Neural cell (in vitro differentiated cells): ENCODE results near the gene RASGRP3. TPM values are rescaled to one million over a fixed set of nuclear protein-coding genes. Genes with fewer than 3 reads are reported as not detected.

Experiments used
- H2AFZ ChIP-seq: fragments of 200-600, 300-800 bp; sonication (generic), shearing (Covaris generic); 2 replicates; pipeline ENCODE4 v1.6.0; 2014; ENCODE audit warnings: low read depth, mild to moderate bottlenecking, antibody characterized with exemption, low read length, moderate library complexity
- H3F3A ChIP-seq: fragments of 200-600 bp; shearing (Covaris generic); 2 replicates; pipeline ENCODE4 v1.6.1; 2016; ENCODE audit warnings: mild to moderate bottlenecking, moderate library complexity, mixed read lengths, antibody characterized with exemption, low read length; ENCODE audit not compliant: insufficient read depth, poor library complexity, severe bottlenecking
- H3K27ac ChIP-seq: fragments of 200-600, 300-800 bp; sonication (generic), shearing (Covaris generic); 2 replicates; pipeline ENCODE4 v1.5.1; 2014; ENCODE audit warnings: mild to moderate bottlenecking, low read length, moderate library complexity
- H3K27me3 ChIP-seq: fragments of 300-800, 200-600 bp; sonication (generic), shearing (Covaris generic); 2 replicates; pipeline ENCODE4 v1.6.0; 2014; ENCODE audit warnings: mild to moderate bottlenecking, low read depth, low read length, moderate library complexity; ENCODE audit not compliant: insufficient read depth
- H3K36me3 ChIP-seq: fragments of 300-800, 200-600 bp; sonication (generic), shearing (Covaris generic); 2 replicates; pipeline ENCODE4 v1.5.1; 2014; ENCODE audit warnings: mild to moderate bottlenecking, antibody characterized with exemption, low read length, moderate library complexity; ENCODE audit not compliant: insufficient read depth
- H3K4me2 ChIP-seq: fragments of 300-800, 200-600 bp; sonication (generic), shearing (Covaris generic); 2 replicates; pipeline ENCODE4 v1.6.0; 2014; ENCODE audit warnings: mild to moderate bottlenecking, low read length
- H3K4me3 ChIP-seq: fragments of 300-800, 200-600 bp; sonication (generic), shearing (Covaris generic); 2 replicates; pipeline ENCODE4 v1.5.1; 2014; ENCODE audit warnings: mild to moderate bottlenecking, low read length, moderate library complexity
- H3K79me2 ChIP-seq: fragments of 200-600 bp; shearing (Covaris generic); replicated peaks from 2 replicates; pipeline ENCODE4 v1.6.0; 2014; ENCODE audit warnings: mild to moderate bottlenecking, low read length, moderate library complexity; ENCODE audit not compliant: insufficient read depth
- H3K9ac ChIP-seq: fragments of 300-800, 200-600 bp; sonication (generic), shearing (Covaris generic); 2 replicates; pipeline ENCODE4 v1.6.1; 2016; ENCODE audit warnings: mild to moderate bottlenecking, low read length, mixed read lengths
- H3K9me2 ChIP-seq: fragments of 200-600 bp; shearing (Covaris generic); 2 replicates; pipeline ENCODE4 v1.6.1; 2016; ENCODE audit warnings: mild to moderate bottlenecking, low read length, mixed read lengths; ENCODE audit not compliant: insufficient read depth
- H3K9me3 ChIP-seq: fragments of 200-600, 300-800 bp; sonication (generic), shearing (Covaris generic); 2 replicates; pipeline ENCODE4 v1.6.1; 2016; ENCODE audit warnings: mild to moderate bottlenecking, mixed run types, low read length, moderate library complexity, mixed read lengths
- H4K20me1 ChIP-seq: fragments of 200-600 bp; shearing (Covaris generic); 2 replicates; pipeline ENCODE4 v1.6.1; 2016; ENCODE audit warnings: mild to moderate bottlenecking, mixed run types; ENCODE audit not compliant: insufficient read depth
- EP300 ChIP-seq: fragments of 450-650 bp; conservative IDR thresholded peaks from 2 replicates; pipeline ENCODE4 v1.6.1; 2014; ENCODE audit warnings: antibody characterized with exemption, mild to moderate bottlenecking, moderate library complexity; ENCODE audit not compliant: poor library complexity, severe bottlenecking
- EZH2 ChIP-seq: fragments of 200-600, 300-800 bp; shearing (Covaris generic), sonication (generic); IDR thresholded peaks from 2 replicates; pipeline ENCODE4 v1.6.1; 2014; ENCODE audit warnings: antibody characterized with exemption, low read length, borderline replicate concordance, mild to moderate bottlenecking; ENCODE audit not compliant: insufficient read depth, poor library complexity, severe bottlenecking
- MXI1 ChIP-seq: fragments of 450-650 bp; conservative IDR thresholded peaks from 2 replicates; pipeline ENCODE4 v1.6.1; 2014; ENCODE audit warnings: antibody characterized with exemption, mild to moderate bottlenecking; ENCODE audit not compliant: poor library complexity, severe bottlenecking
- POLR2AphosphoS5 ChIP-seq: IDR thresholded peaks from 2 replicates; pipeline ENCODE4 v1.6.1; 2012
- RAD21 ChIP-seq: fragments of 450-650 bp; conservative IDR thresholded peaks from 2 replicates; pipeline ENCODE4 v1.6.1; 2014; ENCODE audit warnings: antibody characterized with exemption, mild to moderate bottlenecking, moderate library complexity
- SMC3 ChIP-seq: fragments of 450-650 bp; conservative IDR thresholded peaks from 2 replicates; pipeline ENCODE4 v1.6.1; 2014; ENCODE audit warnings: antibody characterized with exemption, mild to moderate bottlenecking, moderate library complexity; ENCODE audit not compliant: poor library complexity
- TAF1 ChIP-seq: IDR thresholded peaks from 2 replicates; pipeline ENCODE4 v1.6.1; 2012; ENCODE audit warnings: low read depth
- polyA plus RNA-seq: library from polyadenylated mRNA; depleted of rRNA; stranded (reverse); fragments of >200 nt; gene quantifications from 2 replicates; pipeline ENCODE4 v1.2.3, GENCODE V29; 2014
- TF ChIP-seq, protein P1 (sequence below): IDR thresholded peaks from 2 replicates; pipeline ENCODE4 v1.6.1; 2012; ENCODE audit warnings: borderline replicate concordance
- TF ChIP-seq, protein P2 (sequence below): fragments of 450-650 bp; IDR thresholded peaks from 2 replicates; pipeline ENCODE4 v1.5.1; 2014; ENCODE audit warnings: antibody characterized with exemption, mild to moderate bottlenecking, moderate library complexity; ENCODE audit not compliant: poor library complexity, severe bottlenecking

The RASGRP3 gene
- polyA plus RNA-seq, 1 donor from 2014 or later = 25.3 TPM

DNA sequence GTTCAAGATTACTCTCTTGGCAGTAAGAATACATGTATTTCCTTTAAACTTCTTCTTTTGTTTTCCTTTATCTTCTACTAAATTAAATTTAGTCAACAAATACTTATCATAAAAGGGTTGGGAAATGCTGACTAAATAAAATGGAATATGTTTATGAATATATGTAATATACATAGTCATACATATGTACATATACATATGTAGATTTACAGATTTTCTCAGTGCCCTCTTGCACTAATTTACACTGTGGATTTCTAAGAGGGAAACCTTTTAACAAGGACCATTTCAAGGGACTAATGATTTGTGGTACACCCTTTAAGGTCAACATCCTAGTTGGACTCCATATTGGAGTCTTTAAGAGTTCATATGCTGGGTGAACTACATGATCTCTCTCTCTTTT is 85.4 kb downstream of the RASGRP3 start:
- H3K9me2 ChIP-seq = no peaks in the 10 kb centered on the region
- no peaks in the 10 kb centered on the region for H3K36me3 ChIP-seq
- no peaks in the 10 kb centered on the region for H3F3A ChIP-seq
- no peak overlapping the region for H3K4me2 ChIP-seq
- H3K4me3 ChIP-seq = no peak overlapping the region
- H3K9me3 ChIP-seq = no peaks in the 10 kb centered on the region
- H4K20me1 ChIP-seq = no peaks in the 10 kb centered on the region
- H3K27ac ChIP-seq = no peak overlapping the region
- H2AFZ ChIP-seq = no peak overlapping the region
- H3K27me3 ChIP-seq = no peaks in the 10 kb centered on the region
- H3K79me2 ChIP-seq = no peaks in the 10 kb centered on the region
- no peak overlapping the region for H3K9ac ChIP-seq
- TF ChIP-seq EP300 = no peak
- no peak for TF ChIP-seq MXI1
- no peak for TF ChIP-seq SMC3
- TF ChIP-seq RAD21 = no peak

DNA sequence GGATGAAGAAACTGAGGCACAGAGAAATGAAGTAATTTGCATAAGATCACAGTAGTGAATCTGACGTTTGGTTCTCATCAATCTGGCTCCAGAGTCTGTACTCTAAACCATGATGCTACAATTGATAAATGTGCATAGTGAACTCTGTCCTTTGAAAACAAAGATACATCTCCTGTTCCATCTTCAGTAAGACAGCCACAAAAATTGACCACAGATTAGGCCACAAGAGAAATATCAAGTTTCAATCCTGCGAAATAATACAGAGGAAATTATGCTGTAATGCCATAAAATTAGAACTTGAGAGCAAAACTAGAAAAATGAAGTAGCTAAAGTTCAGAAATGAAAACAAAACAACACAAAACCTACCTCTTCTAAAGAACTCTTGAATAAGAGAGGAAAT is 94.2 kb downstream of the RASGRP3 start:
- Histone ChIP-seq H3K27me3 (no peaks in the 10 kb centered on the region), H3K4me2 (no peak overlapping the region), H2AFZ (no peak overlapping the region), H3K9me2 (no peaks in the 10 kb centered on the region), H3K9me3 (no peaks in the 10 kb centered on the region), H3K9ac (no peak overlapping the region), H3K4me3 (no peak overlapping the region), H4K20me1 (no peaks in the 10 kb centered on the region), H3K27ac (no peak overlapping the region), H3K79me2 (no peaks in the 10 kb centered on the region), H3F3A (no peaks in the 10 kb centered on the region), H3K36me3 (no peaks in the 10 kb centered on the region)
- no peak for TF ChIP-seq MXI1
- no peak for TF ChIP-seq EZH2
- TF ChIP-seq SMC3 = no peak
- TF ChIP-seq EP300 = no peak
- TF ChIP-seq POLR2AphosphoS5 = no peak
- no peak for TF ChIP-seq RAD21
- TF ChIP-seq, protein P1, sequence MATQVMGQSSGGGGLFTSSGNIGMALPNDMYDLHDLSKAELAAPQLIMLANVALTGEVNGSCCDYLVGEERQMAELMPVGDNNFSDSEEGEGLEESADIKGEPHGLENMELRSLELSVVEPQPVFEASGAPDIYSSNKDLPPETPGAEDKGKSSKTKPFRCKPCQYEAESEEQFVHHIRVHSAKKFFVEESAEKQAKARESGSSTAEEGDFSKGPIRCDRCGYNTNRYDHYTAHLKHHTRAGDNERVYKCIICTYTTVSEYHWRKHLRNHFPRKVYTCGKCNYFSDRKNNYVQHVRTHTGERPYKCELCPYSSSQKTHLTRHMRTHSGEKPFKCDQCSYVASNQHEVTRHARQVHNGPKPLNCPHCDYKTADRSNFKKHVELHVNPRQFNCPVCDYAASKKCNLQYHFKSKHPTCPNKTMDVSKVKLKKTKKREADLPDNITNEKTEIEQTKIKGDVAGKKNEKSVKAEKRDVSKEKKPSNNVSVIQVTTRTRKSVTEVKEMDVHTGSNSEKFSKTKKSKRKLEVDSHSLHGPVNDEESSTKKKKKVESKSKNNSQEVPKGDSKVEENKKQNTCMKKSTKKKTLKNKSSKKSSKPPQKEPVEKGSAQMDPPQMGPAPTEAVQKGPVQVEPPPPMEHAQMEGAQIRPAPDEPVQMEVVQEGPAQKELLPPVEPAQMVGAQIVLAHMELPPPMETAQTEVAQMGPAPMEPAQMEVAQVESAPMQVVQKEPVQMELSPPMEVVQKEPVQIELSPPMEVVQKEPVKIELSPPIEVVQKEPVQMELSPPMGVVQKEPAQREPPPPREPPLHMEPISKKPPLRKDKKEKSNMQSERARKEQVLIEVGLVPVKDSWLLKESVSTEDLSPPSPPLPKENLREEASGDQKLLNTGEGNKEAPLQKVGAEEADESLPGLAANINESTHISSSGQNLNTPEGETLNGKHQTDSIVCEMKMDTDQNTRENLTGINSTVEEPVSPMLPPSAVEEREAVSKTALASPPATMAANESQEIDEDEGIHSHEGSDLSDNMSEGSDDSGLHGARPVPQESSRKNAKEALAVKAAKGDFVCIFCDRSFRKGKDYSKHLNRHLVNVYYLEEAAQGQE = no peak
- no peak for TF ChIP-seq TAF1
- TF ChIP-seq, protein P2, sequence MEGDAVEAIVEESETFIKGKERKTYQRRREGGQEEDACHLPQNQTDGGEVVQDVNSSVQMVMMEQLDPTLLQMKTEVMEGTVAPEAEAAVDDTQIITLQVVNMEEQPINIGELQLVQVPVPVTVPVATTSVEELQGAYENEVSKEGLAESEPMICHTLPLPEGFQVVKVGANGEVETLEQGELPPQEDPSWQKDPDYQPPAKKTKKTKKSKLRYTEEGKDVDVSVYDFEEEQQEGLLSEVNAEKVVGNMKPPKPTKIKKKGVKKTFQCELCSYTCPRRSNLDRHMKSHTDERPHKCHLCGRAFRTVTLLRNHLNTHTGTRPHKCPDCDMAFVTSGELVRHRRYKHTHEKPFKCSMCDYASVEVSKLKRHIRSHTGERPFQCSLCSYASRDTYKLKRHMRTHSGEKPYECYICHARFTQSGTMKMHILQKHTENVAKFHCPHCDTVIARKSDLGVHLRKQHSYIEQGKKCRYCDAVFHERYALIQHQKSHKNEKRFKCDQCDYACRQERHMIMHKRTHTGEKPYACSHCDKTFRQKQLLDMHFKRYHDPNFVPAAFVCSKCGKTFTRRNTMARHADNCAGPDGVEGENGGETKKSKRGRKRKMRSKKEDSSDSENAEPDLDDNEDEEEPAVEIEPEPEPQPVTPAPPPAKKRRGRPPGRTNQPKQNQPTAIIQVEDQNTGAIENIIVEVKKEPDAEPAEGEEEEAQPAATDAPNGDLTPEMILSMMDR = no peak

DNA sequence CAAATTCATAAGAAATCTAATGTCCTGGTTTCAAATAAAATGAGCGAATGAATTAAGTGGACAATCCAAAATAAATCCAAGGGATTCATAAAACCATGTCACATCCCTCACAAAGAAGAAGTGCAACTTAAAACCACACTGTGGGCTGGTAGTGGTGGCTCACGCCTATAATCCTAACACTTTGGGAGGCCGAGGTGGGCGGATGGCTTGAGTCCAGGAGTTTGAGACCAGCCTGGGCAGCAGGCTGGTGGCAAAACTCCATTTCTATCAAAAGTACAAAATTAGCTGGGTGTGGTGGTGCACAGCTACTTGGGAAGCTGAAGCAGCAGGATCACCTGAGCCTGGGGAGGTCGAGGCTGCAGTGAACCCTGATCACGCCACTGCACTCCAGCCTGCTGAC is 97.2 kb downstream of the RASGRP3 start:
- Histone ChIP-seq H2AFZ (no peak overlapping the region), H3K27me3 (no peaks in the 10 kb centered on the region), H4K20me1 (no peaks in the 10 kb centered on the region), H3K36me3 (no peaks in the 10 kb centered on the region), H3K4me2 (no peak overlapping the region), H3K4me3 (no peak overlapping the region), H3K9me2 (no peaks in the 10 kb centered on the region), H3F3A (no peaks in the 10 kb centered on the region), H3K9me3 (no peaks in the 10 kb centered on the region), H3K9ac (no peak overlapping the region), H3K79me2 (no peaks in the 10 kb centered on the region), H3K27ac (no peak overlapping the region)
- TF ChIP-seq, protein P2 = no peak
- TF ChIP-seq, protein P1 = no peak
- TF ChIP-seq EZH2 (no peak), RAD21 (no peak), TAF1 (no peak)
